GM19467 (cell line): ENCODE measurements around the gene KCNIP3.
"Not testable (repeated sequence)": the region's sequence is repeated elsewhere in the genome, so short reads cannot be mapped to it uniquely, and the experiment has no call there.

Experiments used
- ATAC-seq: cut with Tn5 transposase; IDR thresholded peaks from one replicate; pipeline ENCODE4 v1.9.1; 2021; ENCODE audit warnings: mild to moderate bottlenecking, moderate library complexity; ENCODE audit not compliant: unreplicated experiment

The KCNIP3 gene

GRCh38 chr2:95296880-95297487, at the start of gene KCNIP3:
Gene KCNIP3, plus strand, starts transcription at chr2:95297347. Its CDS starts 92 bp downstream, at chr2:95297439.
- ATAC-seq, result no peak

DNA sequence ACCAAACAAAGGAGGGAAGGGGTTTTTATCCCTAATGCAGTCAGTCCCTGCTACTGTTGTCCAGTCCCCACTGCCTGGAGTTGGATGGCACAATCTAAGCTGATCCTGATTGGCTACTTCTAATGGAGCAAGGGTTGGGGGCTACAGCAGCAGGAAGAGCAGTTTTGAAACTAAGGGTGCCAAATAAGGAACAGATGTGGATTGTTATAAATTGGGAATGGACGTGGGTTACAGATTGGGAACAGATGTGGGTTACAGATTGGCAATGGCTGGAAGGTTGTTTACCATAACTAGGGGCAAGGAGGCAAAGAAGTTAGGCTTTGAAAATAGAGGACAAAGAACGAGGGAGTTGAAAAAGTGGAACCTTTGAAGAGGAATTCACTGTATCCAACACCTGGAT, 38.9 kb upstream of the KCNIP3 start:
- no peak for ATAC-seq

DNA sequence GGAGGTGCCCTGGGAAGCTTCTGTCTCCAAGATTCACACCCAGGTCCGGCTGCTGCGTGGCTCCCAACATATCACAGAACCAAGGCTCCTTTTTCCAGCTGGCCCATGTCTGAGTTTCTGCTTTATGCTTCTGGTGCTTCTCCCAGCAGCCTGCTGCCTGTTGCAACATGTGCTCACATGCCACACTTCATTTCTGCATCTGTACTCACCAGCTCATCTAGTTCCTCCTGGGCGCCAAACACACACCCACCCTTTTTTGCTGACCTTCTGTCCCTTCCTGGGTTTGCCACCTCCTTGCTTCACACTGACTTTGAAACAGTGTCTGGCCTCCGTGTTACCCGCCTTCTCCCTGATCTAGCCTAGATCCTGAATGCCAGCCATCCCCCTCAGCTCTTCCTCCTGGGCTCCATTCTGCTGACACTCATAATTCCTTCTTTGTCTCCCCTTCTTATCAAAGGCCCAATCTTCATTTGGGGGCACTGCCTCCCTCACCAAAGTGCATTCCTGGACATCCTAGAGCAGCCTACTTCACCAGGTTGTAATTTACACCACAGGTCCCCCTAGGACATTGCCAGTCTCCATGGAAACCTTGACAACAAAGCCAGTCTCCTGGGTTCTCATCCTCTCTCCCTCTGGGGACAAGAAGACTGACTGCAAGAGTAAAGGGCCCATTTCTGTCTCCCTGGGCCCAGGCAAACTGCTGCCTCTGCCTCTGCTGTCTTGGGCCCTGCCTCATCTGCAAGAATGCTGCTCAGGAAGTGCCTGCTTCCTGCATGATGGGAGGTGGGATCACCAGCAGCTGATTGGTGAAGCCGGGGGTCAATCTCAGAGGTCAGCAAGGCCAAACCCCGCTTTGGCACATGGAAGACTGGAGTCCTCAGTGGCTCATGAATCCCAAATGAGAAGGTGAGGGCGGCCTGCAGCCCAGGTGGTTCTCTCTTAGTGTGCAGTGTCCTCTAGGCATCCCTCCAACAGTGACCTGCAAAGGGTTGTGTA, 36.8 kb upstream of the KCNIP3 start:
- no peak for ATAC-seq

DNA sequence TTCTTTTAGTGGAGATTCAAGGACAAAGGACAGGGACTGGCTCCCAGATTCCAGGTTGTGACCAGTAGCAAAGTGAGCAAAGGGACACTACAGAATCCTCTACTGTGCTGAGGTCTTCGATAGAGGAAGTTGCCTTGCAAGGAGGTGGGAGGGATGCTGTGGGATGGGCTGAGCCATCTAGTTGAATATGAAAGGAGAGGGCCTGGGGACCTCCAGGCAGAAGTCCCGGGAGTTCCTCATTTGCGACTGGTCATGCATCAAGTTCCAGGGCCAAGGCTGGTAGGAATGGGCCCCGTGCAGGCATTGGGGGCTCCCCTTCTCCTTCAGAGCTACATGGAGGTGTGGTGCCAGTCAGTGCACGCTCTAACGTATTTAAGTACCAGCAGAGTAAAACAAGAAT, 35.5 kb upstream of the KCNIP3 start:
- no peak for ATAC-seq

DNA sequence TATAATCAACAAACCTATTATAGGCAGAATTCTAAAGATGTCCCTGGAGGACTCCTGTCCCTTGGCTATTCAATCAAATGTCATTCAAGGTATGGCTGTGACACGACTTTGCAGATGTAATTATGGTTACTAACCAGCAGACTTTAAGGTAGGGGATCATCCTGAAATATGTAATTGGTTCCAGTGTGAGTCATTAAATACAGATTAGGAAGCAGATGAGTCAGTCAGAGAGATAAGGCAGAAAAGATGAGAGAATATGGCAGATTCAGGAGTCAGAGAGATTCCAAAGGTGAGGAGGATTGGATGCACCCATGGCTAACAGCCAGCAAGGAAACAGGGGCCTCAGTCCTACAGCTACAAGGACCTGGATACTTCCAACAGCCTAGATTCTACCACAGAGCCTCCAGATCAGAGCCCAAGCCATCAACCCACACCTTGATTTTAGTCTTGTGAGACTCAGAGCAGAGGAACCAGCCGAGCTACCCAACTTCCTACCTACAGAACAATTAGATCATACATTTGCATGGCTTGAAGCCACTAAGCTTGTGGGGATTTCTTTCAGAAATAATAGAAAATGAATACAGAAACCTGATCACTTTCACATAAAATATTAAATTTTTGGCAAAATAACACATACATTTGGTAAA, 34.1 kb upstream of the KCNIP3 start:
- no peak for ATAC-seq

- no peak for ATAC-seq
Measured at GRCh38 chr2:95264624-95265023, 32.5 kb upstream of the KCNIP3 start.

GRCh38 chr2:95265182-95265581, 32.0 kb upstream of the KCNIP3 start:
- ATAC-seq, result no peak

DNA sequence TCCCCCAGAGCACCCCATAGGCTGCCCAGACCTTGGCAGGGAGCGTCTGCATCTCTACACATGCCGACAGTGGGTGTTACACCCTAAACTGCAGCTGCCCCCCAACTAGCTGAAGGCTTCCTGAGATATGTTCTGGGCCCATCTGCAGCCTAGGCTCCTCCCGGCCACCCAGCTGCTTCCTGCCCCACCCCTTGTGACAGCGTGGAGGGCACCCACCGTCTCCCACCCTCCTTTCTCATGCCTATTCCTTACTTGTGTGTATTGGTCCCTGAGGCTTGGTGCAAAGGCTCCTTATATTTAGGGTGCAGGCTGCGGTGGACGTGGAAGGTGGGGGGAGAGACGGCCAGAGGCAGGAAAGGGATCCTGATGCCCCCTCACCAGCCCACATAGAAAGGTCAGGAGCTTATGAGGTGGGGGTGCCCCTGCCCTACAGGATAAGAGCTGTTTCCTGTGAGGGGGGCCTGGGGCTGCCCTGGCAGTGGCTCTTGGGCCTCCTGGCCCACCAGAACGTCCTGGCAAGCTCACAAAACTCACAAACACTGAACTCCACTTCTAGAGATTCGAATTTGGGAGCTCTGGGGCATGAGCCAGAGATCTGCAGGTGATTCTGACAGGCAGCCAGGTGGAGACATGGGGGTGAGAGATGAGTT, 30.2 kb upstream of the KCNIP3 start:
- no peak for ATAC-seq

DNA sequence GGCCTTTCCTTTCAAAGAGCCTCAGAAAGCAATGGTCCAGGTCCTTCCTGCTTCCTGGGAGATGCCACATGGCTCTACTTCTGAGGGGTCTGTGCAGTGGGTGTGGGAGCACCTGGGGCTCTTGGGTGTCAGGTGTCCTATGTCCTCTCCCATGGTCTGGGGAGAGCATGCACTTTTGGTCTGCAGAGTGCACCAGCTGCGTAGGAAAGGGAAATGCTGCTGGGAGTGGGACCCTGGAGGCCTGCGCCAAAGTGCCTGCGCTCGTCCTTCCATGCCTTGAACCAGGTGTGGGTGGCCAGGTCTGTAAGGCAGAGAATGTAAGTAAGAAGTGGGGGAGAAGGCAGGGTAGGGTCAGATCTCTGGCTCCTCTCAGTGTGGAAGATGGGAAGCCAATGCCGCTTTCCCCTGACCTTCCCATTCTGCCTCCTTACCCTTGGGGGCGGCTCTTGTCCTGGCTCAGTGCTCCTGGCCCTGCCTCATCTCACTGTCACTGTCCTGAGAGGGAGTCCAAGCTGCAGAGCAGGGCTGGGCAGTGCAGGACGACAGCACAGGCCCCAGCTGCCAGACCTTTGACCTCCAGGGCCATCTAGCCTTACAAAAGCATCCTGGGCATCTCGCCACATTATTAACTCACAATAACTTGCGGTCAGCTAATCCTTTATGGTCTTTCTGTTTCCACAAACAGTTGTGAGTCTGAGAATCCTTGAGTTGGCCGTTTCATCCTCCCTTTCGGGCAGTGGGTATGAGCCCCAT, 29.5 kb upstream of the KCNIP3 start:
- no peak for ATAC-seq

GRCh38 chr2:95268211-95269035, 28.7 kb upstream of the KCNIP3 start:
- no peak for ATAC-seq

GRCh38 chr2:95269036-95269680, 28.0 kb upstream of the KCNIP3 start:
- ATAC-seq, result no peak

DNA sequence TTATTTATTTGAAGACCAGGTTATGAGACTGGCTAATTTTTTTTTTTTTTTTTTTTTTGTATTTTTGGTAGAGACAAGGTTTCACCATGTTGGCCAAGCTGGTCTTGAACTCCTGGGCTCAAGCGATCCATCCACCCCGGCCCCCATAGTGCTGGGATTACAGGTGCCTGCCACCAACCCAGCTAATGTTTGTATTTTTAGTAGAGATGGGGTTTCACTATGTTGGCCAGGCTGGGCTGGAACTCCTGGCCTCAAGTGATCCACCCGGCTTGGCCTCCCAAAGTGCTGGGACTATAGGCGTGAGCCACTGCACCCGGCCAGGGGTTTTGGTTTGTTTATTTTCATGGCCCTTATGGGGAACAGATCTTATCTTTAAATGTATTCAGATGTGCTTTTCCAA, 27.4 kb upstream of the KCNIP3 start:
- not testable (repeated sequence) for ATAC-seq

GRCh38 chr2:95270541-95271081, 26.5 kb upstream of the KCNIP3 start:
- no peak for ATAC-seq

DNA sequence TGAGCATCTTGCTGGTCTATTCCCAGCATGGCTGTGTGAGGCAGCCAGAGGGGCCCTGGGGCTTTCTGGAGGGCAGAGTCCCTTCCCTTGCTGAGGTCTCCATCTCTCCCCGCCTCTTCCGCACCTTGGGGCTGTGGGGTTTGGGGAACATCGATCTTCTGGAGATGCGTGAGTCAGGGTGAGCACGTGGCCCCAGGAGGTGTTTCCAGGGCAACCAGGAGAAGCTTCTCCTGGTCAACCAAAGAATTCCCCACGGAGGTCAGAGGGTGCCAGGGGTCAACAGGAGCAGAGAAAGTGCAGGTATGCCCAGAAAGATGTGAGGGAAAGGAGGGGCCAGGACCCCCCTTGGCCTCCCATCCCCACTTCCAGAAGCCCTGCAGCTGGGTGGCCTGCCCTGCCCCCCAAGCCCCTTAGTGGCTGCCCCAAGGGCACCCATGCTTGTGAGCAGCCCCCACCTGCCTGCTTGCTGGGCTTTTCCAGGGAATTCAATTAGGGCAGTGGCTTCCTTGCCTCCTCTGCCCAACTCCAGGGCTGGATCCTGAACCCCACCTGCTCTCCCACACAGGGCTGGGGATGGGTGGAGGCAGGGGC, 25.7 kb upstream of the KCNIP3 start:
- ATAC-seq, result no peak

GRCh38 chr2:95272299-95272751, 24.8 kb upstream of the KCNIP3 start:
- ATAC-seq, result no peak

- ATAC-seq, result no peak
Measured at GRCh38 chr2:95272781-95273180, 24.4 kb upstream of the KCNIP3 start.

DNA sequence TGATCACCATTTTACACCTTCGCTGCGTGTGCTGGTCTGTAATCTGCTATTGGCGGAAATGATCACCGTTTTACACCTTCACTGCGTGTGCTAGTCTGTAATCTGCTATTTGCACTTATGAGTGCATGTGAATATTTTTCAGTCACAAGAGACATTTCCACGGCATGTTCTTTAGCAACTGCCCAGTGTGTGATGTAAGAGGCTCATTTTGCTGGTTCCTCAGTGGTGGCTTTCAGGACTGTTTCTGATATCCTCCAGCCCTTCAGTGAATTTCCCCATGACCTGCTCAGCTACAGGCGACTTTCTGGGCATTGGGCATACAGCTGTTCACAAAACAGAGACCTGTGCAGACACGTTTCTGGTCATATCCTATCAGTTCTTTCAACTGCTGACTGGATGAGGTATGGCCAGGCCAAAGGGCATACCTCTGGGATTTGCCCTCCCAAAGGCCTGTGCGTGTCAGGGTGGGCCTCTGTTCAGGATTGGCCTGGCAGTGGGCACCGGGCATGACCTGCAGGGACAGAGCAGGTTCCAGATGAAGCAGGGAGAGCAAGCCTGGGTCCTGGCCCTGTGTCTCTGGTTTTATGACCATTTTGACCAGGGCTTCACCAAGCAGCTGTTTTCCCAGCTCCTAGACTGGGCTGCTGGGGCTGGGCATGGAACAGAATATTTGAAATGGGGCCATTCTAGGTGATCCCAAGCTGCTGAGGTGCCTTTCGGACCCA, 23.4 kb upstream of the KCNIP3 start:
- no peak for ATAC-seq
